HEK293 (cell line): ENCODE results near the gene RORC.

Source experiments
- CTCF ChIA-PET: fragments of 350-600 bp; formaldehyde crosslinking; extraction: SDS; loops from one replicate; lab custom pipeline; 2021; ENCODE audit warnings: antibody characterized with exemption; lab: Yijun Ruan, JAX
- POLR2A ChIA-PET: fragments of 300-600 bp; formaldehyde crosslinking; extraction: SDS; loops from one replicate; lab custom pipeline; 2020; ENCODE audit warnings: antibody characterized with exemption, inconsistent platforms; lab: Yijun Ruan, JAX
- H3K27ac ChIP-seq: fragments of 200-500 bp; sonication (Bioruptor generic); 2 replicates; pipeline ENCODE4 v1.5.1; 2014; ENCODE audit warnings: low read depth, low read length, control low read depth, inconsistent platforms; ENCODE audit errors: extremely low read depth
- H3K36me3 ChIP-seq, 2 experiments: fragments of 200-500 bp in 1 of 2; sonication (Bioruptor generic) in 1 of 2; 1 replicate in 1 of 2; 2 replicates in 1 of 2; pipeline ENCODE4 v1.5.1; 2014 to 2017; ENCODE audit warnings: inconsistent platforms in 2 of 2, low read length in 2 of 2; ENCODE audit not compliant: control insufficient read depth in 2 of 2, insufficient read depth in 1 of 2
- H3K4me1 ChIP-seq: fragments of 200-500 bp; sonication (Bioruptor generic); 2 replicates; pipeline ENCODE4 v1.5.1; 2014; ENCODE audit warnings: mild to moderate bottlenecking, low read length, inconsistent platforms; ENCODE audit not compliant: control insufficient read depth, insufficient read depth
- H3K4me3 ChIP-seq: 2 replicates; pipeline ENCODE4 v1.5.1; 2011; ENCODE audit warnings: low read depth, mild to moderate bottlenecking, control low read depth, low read length, moderate library complexity
- H3K9me3 ChIP-seq: fragments of 200-500 bp; sonication (Bioruptor generic); 2 replicates; pipeline ENCODE4 v1.5.1; 2014; ENCODE audit warnings: low read depth, low read length, inconsistent platforms; ENCODE audit not compliant: control insufficient read depth, insufficient read depth
- FEZF1 ChIP-seq: fragments of 450-650 bp; formaldehyde crosslinking; IDR thresholded peaks from 2 replicates; pipeline ENCODE4 v1.5.1; 2016; ENCODE audit warnings: missing biosample characterization, missing genetic modification characterization
- PATZ1 ChIP-seq: fragments of 450-650 bp; formaldehyde crosslinking; IDR thresholded peaks from 2 replicates; pipeline ENCODE4 v1.5.1; 2016; ENCODE audit warnings: missing biosample characterization, missing genetic modification characterization
- PRDM1 ChIP-seq: fragments of 450-650 bp; formaldehyde crosslinking; IDR thresholded peaks from 2 replicates; pipeline ENCODE4; 2016; ENCODE audit warnings: missing biosample characterization, missing genetic modification characterization
- ZNF16 ChIP-seq: fragments of 450-650 bp; formaldehyde crosslinking; IDR thresholded peaks from 2 replicates; pipeline ENCODE4 v1.5.1; 2016; ENCODE audit warnings: low read depth, missing biosample characterization, missing genetic modification characterization
- ZNF610 ChIP-seq: fragments of 450-650 bp; formaldehyde crosslinking; IDR thresholded peaks from 2 replicates; pipeline ENCODE4 v1.5.1; 2016; ENCODE audit warnings: missing biosample characterization, missing genetic modification characterization, borderline replicate concordance
- ZNF629 ChIP-seq: fragments of 450-650 bp; formaldehyde crosslinking; IDR thresholded peaks from 2 replicates; pipeline ENCODE4 v1.5.1; 2017; ENCODE audit warnings: missing biosample characterization, missing genetic modification characterization
- ZNF747 ChIP-seq: fragments of 450-650 bp; formaldehyde crosslinking; IDR thresholded peaks from 2 replicates; pipeline ENCODE4 v1.5.1; 2016; ENCODE audit warnings: missing biosample characterization, missing genetic modification characterization
- ZSCAN30 ChIP-seq: fragments of 450-650 bp; IDR thresholded peaks from 2 replicates; pipeline ENCODE4 v1.5.1; 2018; ENCODE audit warnings: missing biosample characterization, mild to moderate bottlenecking, missing genetic modification characterization, moderate library complexity
- TF ChIP-seq, protein P1 (sequence below): fragments of 450-650 bp; formaldehyde crosslinking; IDR thresholded peaks from 2 replicates; pipeline ENCODE4 v1.5.1; 2016; ENCODE audit warnings: missing biosample characterization, missing genetic modification characterization

RORC gene

GRCh38 chr1:151837197-151837596, 5.6 kb upstream of the RORC start:
- Histone ChIP-seq H3K4me3 (no peak overlapping the region), H3K9me3 (no peaks in the 10 kb centered on the region)
- no peak for TF ChIP-seq PATZ1 (tag by site-specific recombination)
- TF ChIP-seq, all 188 proteins: peak for 0
- Histone ChIP-seq H3K4me1 (no peaks in the 10 kb centered on the region), H3K27ac (no peak overlapping the region), H3K36me3 (no peaks in the 10 kb centered on the region)
- POLR2A ChIA-PET: interaction anchor here (0.6 to 1.0 kb wide), 3 partner anchors 79 to 325 kb away, joined by 3 to 5 read pairs (median 3); partner anchors contain the start of gene TUFT1
- CTCF ChIA-PET: interaction anchor here (0.5 to 2.2 kb wide), 33 partner anchors 9 to 737 kb away, joined by 3 to 15 read pairs (median 5); partner anchors contain the start of genes MRPL9, PI4KB and THEM5

DNA sequence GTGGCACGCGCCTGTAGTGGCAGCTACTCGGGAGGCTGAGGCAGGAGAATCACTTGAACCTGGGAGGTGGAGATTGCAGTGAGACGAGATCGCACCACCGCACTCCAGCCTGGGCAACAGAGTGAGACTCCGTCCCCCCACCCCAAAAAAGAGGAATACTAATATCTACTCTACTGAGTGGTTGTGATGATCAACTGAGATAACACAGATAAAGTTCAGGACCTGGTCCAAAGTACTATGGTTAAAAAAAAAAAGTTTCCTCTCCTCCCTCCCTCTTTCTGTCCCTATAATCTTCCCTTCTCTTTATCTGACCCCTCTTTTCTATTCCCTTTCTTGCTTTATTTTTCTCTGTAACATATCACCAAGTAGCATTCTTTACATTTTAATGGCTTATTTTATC, 4.0 kb upstream of the RORC start:
- H3K36me3 ChIP-seq: no peaks in the 10 kb centered on the region
- H3K27ac ChIP-seq: no peak overlapping the region
- H3K4me1 ChIP-seq: peaks cover 2% of the 10 kb centered on the region; the same call in 1 of the 2 replicates
- ChIA-PET CTCF (interaction anchor here (0.6 to 2.2 kb wide), 32 partner anchors 8 to 554 kb away, joined by 3 to 14 read pairs (median 5); partner anchors contain the start of genes MRPL9, PI4KB, THEM5 and TUFT1), POLR2A (interaction anchor here (1.1 kb wide), 1 partner anchor 73 kb away, joined by 3 read pairs; the partner anchor contains the start of gene MRPL9)
- no peak overlapping the region for H3K4me3 ChIP-seq
- TF ChIP-seq, protein P1, sequence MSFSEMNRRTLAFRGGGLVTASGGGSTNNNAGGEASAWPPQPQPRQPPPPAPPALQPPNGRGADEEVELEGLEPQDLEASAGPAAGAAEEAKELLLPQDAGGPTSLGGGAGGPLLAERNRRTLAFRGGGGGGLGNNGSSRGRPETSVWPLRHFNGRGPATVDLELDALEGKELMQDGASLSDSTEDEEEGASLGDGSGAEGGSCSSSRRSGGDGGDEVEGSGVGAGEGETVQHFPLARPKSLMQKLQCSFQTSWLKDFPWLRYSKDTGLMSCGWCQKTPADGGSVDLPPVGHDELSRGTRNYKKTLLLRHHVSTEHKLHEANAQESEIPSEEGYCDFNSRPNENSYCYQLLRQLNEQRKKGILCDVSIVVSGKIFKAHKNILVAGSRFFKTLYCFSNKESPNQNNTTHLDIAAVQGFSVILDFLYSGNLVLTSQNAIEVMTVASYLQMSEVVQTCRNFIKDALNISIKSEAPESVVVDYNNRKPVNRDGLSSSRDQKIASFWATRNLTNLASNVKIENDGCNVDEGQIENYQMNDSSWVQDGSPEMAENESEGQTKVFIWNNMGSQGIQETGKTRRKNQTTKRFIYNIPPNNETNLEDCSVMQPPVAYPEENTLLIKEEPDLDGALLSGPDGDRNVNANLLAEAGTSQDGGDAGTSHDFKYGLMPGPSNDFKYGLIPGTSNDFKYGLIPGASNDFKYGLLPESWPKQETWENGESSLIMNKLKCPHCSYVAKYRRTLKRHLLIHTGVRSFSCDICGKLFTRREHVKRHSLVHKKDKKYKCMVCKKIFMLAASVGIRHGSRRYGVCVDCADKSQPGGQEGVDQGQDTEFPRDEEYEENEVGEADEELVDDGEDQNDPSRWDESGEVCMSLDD: no peak
- no peak for TF ChIP-seq FEZF1
- no peak for TF ChIP-seq ZNF16 (tag by site-specific recombination)
- TF ChIP-seq PRDM1 (tag by site-specific recombination): no peak
- no peak for TF ChIP-seq ZNF610 (tag by site-specific recombination)
- no peaks in the 10 kb centered on the region for H3K9me3 ChIP-seq

DNA sequence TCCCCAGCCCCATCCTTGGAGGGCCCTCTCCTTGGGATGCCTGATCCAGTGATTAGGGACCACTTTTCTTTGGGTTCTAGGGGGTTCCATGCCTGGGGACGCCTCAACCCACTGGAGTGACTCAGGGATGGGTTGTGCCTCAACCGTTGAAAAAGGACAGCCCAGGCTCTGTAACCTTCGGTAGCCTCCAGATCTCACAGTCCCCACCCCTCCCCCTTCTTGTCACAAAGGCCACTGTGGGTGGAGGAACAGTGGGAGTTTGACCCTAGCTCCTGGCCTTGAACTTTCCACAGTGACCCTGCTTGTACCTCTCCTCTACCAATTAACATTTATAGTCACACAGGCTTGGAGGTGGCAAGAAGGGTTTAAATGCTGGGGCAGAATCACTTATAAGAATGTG, 2.6 kb upstream of the RORC start:
- H3K4me1 ChIP-seq: peaks cover 2% of the 10 kb centered on the region
- TF ChIP-seq ZNF747 (tag by site-specific recombination): no peak
- TF ChIP-seq, all 188 proteins: peak for 0
- H3K36me3 ChIP-seq: no peaks in the 10 kb centered on the region
- no peak overlapping the region for H3K27ac ChIP-seq
- H3K4me3 ChIP-seq: no peak overlapping the region
- no peaks in the 10 kb centered on the region for H3K9me3 ChIP-seq
- CTCF ChIA-PET: interaction anchor here (0.6 to 1.0 kb wide), 4 partner anchors 241 to 526 kb away, joined by 3 to 8 read pairs (median 3); no protein-coding TSS in a partner anchor
- POLR2A ChIA-PET: no interaction called here

DNA sequence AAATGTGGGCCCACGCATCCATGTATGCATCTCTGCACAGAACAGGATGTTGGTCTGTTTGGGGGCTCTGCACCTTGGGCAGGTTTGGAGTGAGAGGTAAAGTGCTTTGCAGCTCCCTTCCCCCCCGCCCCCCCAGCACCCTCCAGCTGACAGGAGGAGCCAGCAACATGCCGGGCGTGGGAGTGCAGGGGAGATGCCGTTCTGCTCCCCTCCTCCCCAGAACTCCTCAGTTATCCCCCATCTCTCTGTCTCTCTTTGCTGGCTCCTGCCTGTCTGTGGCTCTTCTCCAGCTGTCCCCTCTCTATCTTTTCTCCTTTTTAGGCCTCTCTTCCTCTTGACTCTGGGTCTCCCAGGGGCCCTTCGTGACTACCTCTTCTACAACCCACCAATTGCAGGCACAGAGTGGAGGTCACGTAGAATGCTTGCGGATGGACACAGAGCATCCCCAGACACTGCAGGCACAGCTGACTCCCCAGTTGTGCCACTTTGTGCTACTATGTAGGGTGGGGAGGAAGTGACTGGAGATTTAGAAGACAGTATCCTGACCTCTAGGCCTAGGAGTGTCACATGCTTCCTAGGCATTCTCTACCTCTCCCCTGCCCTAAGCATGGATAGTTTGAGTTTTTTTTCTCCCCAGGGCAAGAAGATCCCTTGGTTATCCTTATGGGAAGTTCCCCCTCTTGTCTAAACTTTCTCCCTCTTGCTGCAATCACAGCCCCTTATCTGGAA, 1.7 kb upstream of the RORC start:
- Histone ChIP-seq H3K4me1 (peaks cover 2% of the 10 kb centered on the region), H3K27ac (no peak overlapping the region), H3K4me3 (no peak overlapping the region), H3K9me3 (no peaks in the 10 kb centered on the region), H3K36me3 (no peaks in the 10 kb centered on the region)
- TF ChIP-seq ZNF747 (tag by site-specific recombination) (no peak), ZNF629 (tag by site-specific recombination) (no peak), ZSCAN30 (no peak)
- CTCF ChIA-PET: interaction anchor here (0.5 kb wide), 1 partner anchor 70 kb away, joined by 5 read pairs; the partner anchor contains the start of gene MRPL9
- POLR2A ChIA-PET: no interaction called here
